Measurements from ENCODE around the gene CSNK1A1. TPM values are rescaled to one million over a fixed set of nuclear protein-coding genes. Genes with fewer than 3 reads are reported as not detected.

The CSNK1A1 gene
- total RNA-seq, 6 experiments from 2014 or later: 266 to 336 (median 310) TPM

DNA sequence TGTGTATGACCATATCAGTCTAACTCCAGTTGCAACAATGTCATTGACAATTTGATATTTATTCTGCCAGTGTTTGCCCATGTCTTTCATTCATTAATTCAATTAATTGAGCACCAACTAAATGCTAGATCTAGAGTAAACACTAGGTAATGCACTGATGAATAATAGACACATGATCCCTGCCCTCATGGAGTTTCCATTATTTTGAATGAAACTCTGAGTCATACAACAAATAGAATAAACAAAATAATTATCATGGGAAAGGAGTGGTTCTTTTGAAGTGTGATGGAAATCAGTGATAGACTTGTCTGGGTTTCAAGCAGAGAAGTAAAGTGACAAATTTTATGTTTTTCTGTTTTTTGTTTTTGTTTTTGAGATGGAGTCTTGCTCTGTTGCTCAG, 34.7 kb upstream of the CSNK1A1 start:
- Mint-ChIP-seq H3K27ac (no peak overlapping the region), H3K27me3 (ENCODE audit: insufficient read depth) (no peaks in the 10 kb centered on the region; the same call in 1 of the 2 replicates), H3K36me3 (ENCODE audit: low read depth) (no peaks in the 10 kb centered on the region), H3K9me3 (no peaks in the 10 kb centered on the region), H3K4me1 (ENCODE audit: low read depth) (0 out of 2 replicates have a peak, but pooled peaks cover 12% of the 10 kb centered on the region), H3K4me3 (no peak overlapping the region)
- TF ChIP-seq, protein P1, sequence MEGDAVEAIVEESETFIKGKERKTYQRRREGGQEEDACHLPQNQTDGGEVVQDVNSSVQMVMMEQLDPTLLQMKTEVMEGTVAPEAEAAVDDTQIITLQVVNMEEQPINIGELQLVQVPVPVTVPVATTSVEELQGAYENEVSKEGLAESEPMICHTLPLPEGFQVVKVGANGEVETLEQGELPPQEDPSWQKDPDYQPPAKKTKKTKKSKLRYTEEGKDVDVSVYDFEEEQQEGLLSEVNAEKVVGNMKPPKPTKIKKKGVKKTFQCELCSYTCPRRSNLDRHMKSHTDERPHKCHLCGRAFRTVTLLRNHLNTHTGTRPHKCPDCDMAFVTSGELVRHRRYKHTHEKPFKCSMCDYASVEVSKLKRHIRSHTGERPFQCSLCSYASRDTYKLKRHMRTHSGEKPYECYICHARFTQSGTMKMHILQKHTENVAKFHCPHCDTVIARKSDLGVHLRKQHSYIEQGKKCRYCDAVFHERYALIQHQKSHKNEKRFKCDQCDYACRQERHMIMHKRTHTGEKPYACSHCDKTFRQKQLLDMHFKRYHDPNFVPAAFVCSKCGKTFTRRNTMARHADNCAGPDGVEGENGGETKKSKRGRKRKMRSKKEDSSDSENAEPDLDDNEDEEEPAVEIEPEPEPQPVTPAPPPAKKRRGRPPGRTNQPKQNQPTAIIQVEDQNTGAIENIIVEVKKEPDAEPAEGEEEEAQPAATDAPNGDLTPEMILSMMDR (IDR thresholded peaks at IDR 0.05): no peak
- DNase-seq: no peak

DNA sequence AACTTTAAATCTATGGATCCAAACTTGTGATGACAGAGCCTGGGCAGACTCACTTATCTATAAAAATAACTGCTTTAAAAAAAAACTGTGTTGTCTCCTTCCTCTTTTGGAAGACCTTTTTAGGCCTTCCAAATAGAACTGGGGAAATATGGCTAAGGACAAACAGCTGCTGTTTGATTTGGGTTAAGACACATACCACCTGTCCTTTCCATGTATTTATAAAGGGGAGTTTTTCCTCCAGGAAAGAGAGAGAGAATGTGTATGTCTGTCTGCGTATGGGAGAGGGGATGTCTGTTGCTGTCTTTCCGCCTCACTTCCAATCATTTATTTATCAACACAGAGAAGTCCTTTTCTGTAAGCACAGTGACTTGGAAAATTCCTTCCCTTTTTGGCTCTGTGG, 32.9 kb upstream of the CSNK1A1 start:
- H3K9me3 Mint-ChIP-seq: no peaks in the 10 kb centered on the region
- no peaks in the 10 kb centered on the region for H3K36me3 Mint-ChIP-seq (ENCODE audit: low read depth)
- TF ChIP-seq, protein P1 (IDR thresholded peaks at IDR 0.05): no peak
- no peak for DNase-seq
- H3K27ac Mint-ChIP-seq: no peak overlapping the region
- H3K4me3 Mint-ChIP-seq: no peak overlapping the region
- H3K27me3 Mint-ChIP-seq (ENCODE audit: insufficient read depth): peaks cover 1% of the 10 kb centered on the region; the same call in 1 of the 2 replicates
- 0 out of 2 replicates have a peak, but pooled peaks cover 17% of the 10 kb centered on the region for H3K4me1 Mint-ChIP-seq (ENCODE audit: low read depth)

DNA sequence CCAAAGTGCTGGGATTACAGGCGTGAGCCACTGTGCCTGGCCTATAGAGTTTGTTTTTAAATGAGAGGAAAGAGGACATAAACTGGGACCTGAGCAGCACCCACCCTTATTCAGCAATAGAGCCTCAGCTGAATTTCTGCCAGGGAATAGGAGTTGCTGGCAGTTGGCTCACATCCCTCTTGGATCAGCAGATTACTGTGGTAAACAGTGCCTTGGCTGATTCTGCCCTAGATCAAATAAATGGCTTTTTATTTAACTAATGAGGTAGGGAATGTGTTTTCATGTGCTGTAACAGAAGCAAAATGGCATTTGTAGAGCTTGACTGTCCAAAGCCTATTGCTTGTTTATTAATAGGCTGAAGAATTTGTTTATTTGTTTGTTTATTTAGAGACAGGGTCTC, 32.2 kb upstream of the CSNK1A1 start:
- DNase-seq: no peak
- no peaks in the 10 kb centered on the region for H3K36me3 Mint-ChIP-seq (ENCODE audit: low read depth)
- TF ChIP-seq, protein P1 (IDR thresholded peaks at IDR 0.05): no peak
- no peak overlapping the region for H3K4me3 Mint-ChIP-seq
- H3K4me1 Mint-ChIP-seq (ENCODE audit: low read depth): 0 out of 2 replicates have a peak, but pooled peaks cover 17% of the 10 kb centered on the region
- no peak overlapping the region for H3K27ac Mint-ChIP-seq
- H3K27me3 Mint-ChIP-seq (ENCODE audit: insufficient read depth): peaks cover 1% of the 10 kb centered on the region; the same call in 1 of the 2 replicates
- no peaks in the 10 kb centered on the region for H3K9me3 Mint-ChIP-seq

DNA sequence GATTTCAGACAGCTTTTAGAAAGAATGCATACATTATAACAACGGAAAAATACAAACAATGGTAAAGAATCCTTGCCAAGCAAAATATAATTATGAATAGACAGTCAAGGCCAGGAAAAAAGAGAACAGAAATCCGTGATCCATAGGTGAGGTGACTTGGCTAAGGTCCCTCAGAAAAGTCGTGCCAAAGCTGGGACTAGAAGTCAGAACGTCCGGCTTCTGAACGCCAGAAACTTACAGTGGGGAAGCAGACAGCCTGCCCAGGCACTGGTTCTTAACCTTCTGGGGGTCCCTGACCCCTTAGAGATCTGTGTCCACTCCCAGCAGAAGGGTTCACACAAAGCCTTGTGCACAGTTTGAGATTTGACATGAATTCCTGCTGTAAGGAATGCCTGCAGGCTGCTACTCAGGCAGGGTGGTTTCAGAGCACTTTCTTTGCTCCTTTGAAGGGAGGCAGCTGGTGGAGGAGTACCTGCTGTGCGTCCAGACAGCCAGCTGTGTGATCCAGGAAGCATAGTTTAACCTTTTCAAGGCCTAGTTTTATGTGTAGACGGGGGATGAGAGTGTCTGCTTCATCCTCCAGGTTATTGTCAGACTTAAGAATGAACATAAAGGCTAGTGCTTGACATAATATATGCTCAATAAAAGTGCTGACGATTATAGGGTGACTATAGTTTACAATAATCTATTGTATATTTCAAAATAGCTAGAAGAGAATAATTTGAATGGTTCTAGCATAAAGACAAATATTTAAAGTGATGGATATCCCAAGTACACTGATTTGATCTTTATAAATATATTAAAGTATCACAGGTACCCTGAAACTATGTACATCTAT, 30.9 kb upstream of the CSNK1A1 start:
- Mint-ChIP-seq H3K27me3 (ENCODE audit: insufficient read depth) (peaks cover 1% of the 10 kb centered on the region; the same call in 1 of the 2 replicates), H3K9me3 (no peaks in the 10 kb centered on the region), H3K4me1 (ENCODE audit: low read depth) (0 out of 2 replicates have a peak, but pooled peaks cover 16% of the 10 kb centered on the region), H3K27ac (no peak overlapping the region), H3K4me3 (peak overlapping the region; percentile 81), H3K36me3 (ENCODE audit: low read depth) (no peaks in the 10 kb centered on the region)
- DNase-seq: no peak
- TF ChIP-seq, protein P1 (IDR thresholded peaks at IDR 0.05): no peak

DNA sequence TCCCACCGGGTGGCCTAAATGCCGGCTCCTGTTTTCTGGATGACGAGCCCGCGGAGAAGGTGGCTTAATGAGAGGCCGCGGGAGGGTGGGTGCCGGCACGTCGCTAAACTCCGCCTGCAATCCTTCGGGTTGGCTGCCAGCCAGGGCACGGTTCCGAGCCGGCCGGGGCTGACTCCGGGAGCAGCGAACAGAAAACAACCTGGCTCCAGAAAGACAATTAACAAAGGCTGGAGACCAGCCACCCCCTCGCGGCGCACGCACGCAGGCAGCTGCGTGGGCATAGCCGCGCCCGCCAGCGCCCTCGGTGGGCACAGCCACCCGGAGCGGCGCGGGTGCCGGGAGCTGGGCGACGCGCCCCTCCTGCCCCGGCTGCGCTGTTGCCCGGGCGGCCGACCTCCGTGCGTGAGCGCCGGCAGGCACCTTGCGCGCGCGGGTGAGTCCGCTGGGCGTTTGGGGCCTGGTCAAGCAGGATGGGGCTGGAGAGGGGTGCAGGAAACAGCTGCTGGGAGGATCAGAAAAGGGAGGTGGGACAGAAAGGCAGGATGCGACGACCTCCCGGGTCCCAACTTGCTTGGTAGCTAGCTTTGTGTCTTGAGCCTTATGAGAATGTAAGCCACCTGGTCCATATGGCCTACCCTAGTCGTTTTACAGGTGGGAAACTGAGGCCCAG, 30.1 kb upstream of the CSNK1A1 start, which contains the start of gene ARHGEF37:
Gene ARHGEF37, plus strand, starts transcription at position 307 of the 670 bp plus-strand sequence. CDS start 16,272 bp downstream, outside the sequence.
- Mint-ChIP-seq H3K27ac (no peak within 1 kb of the TSS; the same call in 1 of the 2 replicates), H3K36me3 (ENCODE audit: low read depth) (no peaks in the 10 kb centered on the region), H3K27me3 (ENCODE audit: insufficient read depth) (peaks cover 1% of the 10 kb centered on the region; the same call in 1 of the 2 replicates), H3K4me1 (ENCODE audit: low read depth) (0 out of 2 replicates have a peak, but pooled peaks cover 12% of the 10 kb centered on the region), H3K9me3 (no peaks in the 10 kb centered on the region), H3K4me3 (peak within 1 kb of the TSS; percentile 81)
- TF ChIP-seq, protein P1 (IDR thresholded peaks at IDR 0.05): no peak
- DNase-seq: peak; percentile 23

Data from HFFc6 (cell line).